ENCODE results near the gene WDR82.

WDR82 gene

DNA sequence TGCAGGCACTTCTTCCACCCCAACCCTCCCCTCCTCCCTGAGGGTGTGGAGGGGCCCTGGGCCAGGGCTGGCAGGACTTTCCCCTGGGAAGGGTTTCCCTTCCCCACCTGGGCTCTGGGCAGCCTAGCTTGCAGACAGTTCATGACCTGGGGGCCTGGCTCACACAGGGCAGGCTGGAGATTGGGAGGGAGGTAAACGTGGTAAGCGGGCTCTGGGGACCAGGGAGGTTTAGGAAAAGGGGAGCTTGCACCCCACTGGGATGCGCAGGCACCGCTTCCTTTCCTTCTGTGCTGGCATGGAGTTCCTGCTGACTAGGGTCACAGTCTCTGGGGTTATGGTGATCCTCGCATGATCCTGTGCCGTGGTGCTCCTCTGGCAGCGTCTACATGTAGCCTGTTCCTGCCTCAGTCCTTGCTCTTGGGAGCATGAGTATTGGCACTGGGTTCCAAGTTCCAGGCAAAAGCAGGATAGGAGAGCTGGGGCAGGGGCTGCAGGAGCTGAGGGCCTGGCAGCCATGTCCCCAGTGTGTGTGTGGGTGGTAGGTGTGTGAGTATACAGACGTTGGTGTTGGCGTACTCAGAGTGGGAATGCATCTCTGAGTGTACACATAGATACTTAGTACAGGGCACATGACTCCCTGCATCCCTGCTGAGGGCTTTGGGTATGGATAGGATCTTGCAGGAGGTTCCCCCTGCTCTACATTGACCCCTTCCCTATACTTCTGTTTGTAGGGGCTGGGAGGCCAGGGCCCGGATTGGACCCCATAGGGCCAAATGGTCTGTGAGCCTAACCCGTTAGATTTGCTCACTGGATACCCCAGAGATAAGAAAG lies 16.1 kb upstream of the WDR82 start:
- no peaks in the 10 kb centered on the region for H3K9me3 ChIP-seq (ENCODE audit: insufficient read depth, low read length, severe bottlenecking)
- no peak overlapping the region for H3K27ac ChIP-seq (ENCODE audit: low read length)
- H3K36me3 ChIP-seq (ENCODE audit: insufficient read depth, low read length): peaks cover 24% of the 10 kb centered on the region
- DNase-seq (no peak), ATAC-seq (ENCODE audit: insufficient read depth, low read depth) (no peak)
- no peaks in the 10 kb centered on the region for H4K20me1 ChIP-seq (ENCODE audit: insufficient read depth, low read length)
- no peak for TF ChIP-seq EZH2 (IDR thresholded peaks at IDR 0.05; ENCODE audit: borderline replicate concordance, low read depth, low read length, severe bottlenecking)
- TF ChIP-seq, protein P1, sequence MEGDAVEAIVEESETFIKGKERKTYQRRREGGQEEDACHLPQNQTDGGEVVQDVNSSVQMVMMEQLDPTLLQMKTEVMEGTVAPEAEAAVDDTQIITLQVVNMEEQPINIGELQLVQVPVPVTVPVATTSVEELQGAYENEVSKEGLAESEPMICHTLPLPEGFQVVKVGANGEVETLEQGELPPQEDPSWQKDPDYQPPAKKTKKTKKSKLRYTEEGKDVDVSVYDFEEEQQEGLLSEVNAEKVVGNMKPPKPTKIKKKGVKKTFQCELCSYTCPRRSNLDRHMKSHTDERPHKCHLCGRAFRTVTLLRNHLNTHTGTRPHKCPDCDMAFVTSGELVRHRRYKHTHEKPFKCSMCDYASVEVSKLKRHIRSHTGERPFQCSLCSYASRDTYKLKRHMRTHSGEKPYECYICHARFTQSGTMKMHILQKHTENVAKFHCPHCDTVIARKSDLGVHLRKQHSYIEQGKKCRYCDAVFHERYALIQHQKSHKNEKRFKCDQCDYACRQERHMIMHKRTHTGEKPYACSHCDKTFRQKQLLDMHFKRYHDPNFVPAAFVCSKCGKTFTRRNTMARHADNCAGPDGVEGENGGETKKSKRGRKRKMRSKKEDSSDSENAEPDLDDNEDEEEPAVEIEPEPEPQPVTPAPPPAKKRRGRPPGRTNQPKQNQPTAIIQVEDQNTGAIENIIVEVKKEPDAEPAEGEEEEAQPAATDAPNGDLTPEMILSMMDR (IDR thresholded peaks at IDR 0.05; ENCODE audit: borderline replicate concordance, extremely low read depth, low read length, poor library complexity, severe bottlenecking): no peak
- no peak overlapping the region for H3K4me3 ChIP-seq (ENCODE audit: low read depth in 1 of 2, low read length in 2 of 2)
- no peaks in the 10 kb centered on the region for H3K27me3 ChIP-seq (ENCODE audit: insufficient read depth, low read length, poor library complexity)
- no peak overlapping the region for H2AFZ ChIP-seq (ENCODE audit: low read depth, low read length)
- peaks cover 5% of the 10 kb centered on the region; the same call in 1 of the 2 replicates for H3K79me2 ChIP-seq (ENCODE audit: insufficient read depth, low read length)
- no peaks in the 10 kb centered on the region; the same call in 1 of the 2 replicates for H3K4me1 ChIP-seq (ENCODE audit: insufficient read depth, low read length)
- H3K4me2 ChIP-seq (ENCODE audit: insufficient read depth, low read length): no peak overlapping the region
- no peak overlapping the region for H3K9ac ChIP-seq (ENCODE audit: low read depth, low read length)

DNA sequence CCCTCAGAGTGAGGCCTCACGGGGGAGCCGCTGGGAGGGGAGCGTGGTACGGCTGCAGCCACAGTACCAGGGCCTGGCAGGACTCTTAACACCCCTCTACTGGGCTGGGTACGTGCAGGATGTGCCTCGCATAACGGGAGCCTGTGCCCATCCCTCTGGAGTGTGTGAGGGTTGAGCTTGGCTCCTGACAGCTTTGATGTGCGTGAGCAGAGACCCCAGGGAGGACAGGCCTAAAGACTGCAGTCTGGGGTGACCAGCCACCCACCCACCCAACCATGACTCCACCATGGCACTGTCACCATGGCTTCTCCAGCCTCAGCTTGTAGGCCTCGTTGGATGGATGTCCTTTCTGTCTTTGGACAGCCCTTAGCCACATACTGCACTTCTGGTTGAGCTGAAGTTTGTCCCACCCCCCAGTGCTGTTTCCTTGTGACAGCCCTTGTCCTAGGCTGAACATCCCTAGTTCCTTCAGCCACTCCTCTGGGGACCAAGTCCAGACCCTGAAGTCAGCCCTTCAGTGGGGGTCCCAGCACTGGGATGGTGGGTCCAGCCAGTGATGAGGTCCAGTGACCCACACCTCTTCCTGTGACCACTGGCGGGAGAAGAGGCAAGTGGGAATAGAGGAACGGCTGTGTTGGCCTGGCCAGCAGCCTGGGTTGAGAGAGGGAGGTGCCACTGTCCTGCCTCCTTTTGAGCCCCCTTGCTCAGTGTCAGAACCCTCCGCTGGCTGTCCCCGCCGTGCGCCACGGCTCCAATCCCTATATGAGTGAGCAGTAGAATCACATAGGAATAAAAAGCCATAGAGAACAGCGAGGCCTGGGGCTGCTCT lies 15.3 kb upstream of the WDR82 start:
- Histone ChIP-seq H3K27me3 (ENCODE audit: insufficient read depth, low read length, poor library complexity) (no peaks in the 10 kb centered on the region), H3K4me1 (ENCODE audit: insufficient read depth, low read length) (peaks cover 8% of the 10 kb centered on the region), H3K4me2 (ENCODE audit: insufficient read depth, low read length) (no peak overlapping the region), H3K9me3 (ENCODE audit: insufficient read depth, low read length, severe bottlenecking) (no peaks in the 10 kb centered on the region), H3K27ac (ENCODE audit: low read length) (no peak overlapping the region), H3K79me2 (ENCODE audit: insufficient read depth, low read length) (peaks cover 13% of the 10 kb centered on the region), H3K9ac (ENCODE audit: low read depth, low read length) (no peak overlapping the region), H3K36me3 (ENCODE audit: insufficient read depth, low read length) (peaks cover 24% of the 10 kb centered on the region), H2AFZ (ENCODE audit: low read depth, low read length) (no peak overlapping the region), H3K4me3 (ENCODE audit: low read depth in 1 of 2, low read length in 2 of 2) (no peak overlapping the region), H4K20me1 (ENCODE audit: insufficient read depth, low read length) (no peaks in the 10 kb centered on the region)
- ATAC-seq (ENCODE audit: insufficient read depth, low read depth) (no peak), DNase-seq (no peak)
- TF ChIP-seq, protein P1 (IDR thresholded peaks at IDR 0.05; ENCODE audit: borderline replicate concordance, extremely low read depth, low read length, poor library complexity, severe bottlenecking): no peak
- TF ChIP-seq EZH2 (IDR thresholded peaks at IDR 0.05; ENCODE audit: borderline replicate concordance, low read depth, low read length, severe bottlenecking): no peak

DNA sequence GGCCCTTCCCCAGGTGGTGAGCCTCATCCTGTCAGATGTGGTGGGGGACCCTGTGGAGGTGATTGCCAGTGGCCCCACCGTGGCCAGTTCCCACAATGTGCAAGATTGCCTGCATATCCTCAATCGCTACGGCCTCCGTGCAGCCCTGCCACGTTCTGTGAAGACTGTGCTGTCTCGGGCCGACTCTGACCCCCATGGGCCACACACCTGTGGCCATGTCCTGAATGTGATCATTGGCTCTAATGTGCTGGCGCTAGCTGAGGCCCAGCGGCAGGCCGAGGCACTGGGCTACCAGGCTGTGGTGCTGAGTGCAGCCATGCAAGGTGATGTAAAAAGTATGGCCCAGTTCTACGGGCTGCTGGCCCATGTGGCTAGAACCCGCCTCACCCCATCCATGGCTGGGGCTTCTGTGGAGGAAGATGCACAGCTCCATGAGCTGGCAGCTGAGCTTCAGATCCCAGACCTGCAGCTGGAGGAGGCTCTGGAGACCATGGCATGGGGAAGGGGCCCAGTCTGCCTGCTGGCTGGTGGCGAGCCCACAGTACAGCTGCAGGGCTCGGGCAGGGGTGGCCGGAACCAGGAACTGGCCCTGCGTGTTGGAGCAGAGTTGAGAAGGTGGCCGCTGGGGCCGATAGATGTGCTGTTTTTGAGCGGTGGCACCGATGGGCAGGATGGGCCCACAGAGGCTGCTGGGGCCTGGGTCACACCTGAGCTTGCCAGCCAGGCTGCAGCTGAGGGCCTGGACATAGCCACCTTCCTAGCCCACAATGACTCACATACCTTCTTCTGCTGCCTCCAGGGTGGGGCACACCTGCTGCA lies 14.0 kb upstream of the WDR82 start:
- no peak for DNase-seq
- Histone ChIP-seq H3K4me1 (ENCODE audit: insufficient read depth, low read length) (peaks cover 13% of the 10 kb centered on the region), H3K36me3 (ENCODE audit: insufficient read depth, low read length) (peaks cover 24% of the 10 kb centered on the region), H2AFZ (ENCODE audit: low read depth, low read length) (no peak overlapping the region), H4K20me1 (ENCODE audit: insufficient read depth, low read length) (no peaks in the 10 kb centered on the region), H3K4me3 (ENCODE audit: low read depth in 1 of 2, low read length in 2 of 2) (no peak overlapping the region), H3K27ac (ENCODE audit: low read length) (no peak overlapping the region), H3K9me3 (ENCODE audit: insufficient read depth, low read length, severe bottlenecking) (no peaks in the 10 kb centered on the region), H3K27me3 (ENCODE audit: insufficient read depth, low read length, poor library complexity) (no peaks in the 10 kb centered on the region), H3K4me2 (ENCODE audit: insufficient read depth, low read length) (no peak overlapping the region), H3K79me2 (ENCODE audit: insufficient read depth, low read length) (peaks cover 20% of the 10 kb centered on the region), H3K9ac (ENCODE audit: low read depth, low read length) (no peak overlapping the region)
- ATAC-seq (ENCODE audit: insufficient read depth, low read depth): no peak
- no peak for TF ChIP-seq EZH2 (IDR thresholded peaks at IDR 0.05; ENCODE audit: borderline replicate concordance, low read depth, low read length, severe bottlenecking)
- TF ChIP-seq, protein P1 (IDR thresholded peaks at IDR 0.05; ENCODE audit: borderline replicate concordance, extremely low read depth, low read length, poor library complexity, severe bottlenecking): no peak

Measured in DND-41 (cell line).